HUES48 (cell line): ENCODE results near the gene MATCAP1.

Source experiments
- H3K27ac ChIP-seq: one replicate; pipeline ENCODE4 v1.7.0; 2013; ENCODE audit warnings: low read depth, low read length, inconsistent platforms
- H3K27me3 ChIP-seq: 2 replicates; pipeline ENCODE4 v1.6.1; 2013; ENCODE audit warnings: mild to moderate bottlenecking, low read length; ENCODE audit not compliant: control insufficient read depth, insufficient read depth
- H3K36me3 ChIP-seq: 2 replicates; pipeline ENCODE4 v1.6.1; 2013; ENCODE audit warnings: low read length; ENCODE audit not compliant: control insufficient read depth, insufficient read depth
- H3K4me1 ChIP-seq: 2 replicates; pipeline ENCODE4 v1.6.1; 2013; ENCODE audit warnings: mild to moderate bottlenecking, low read length; ENCODE audit not compliant: control insufficient read depth, insufficient read depth
- H3K4me3 ChIP-seq: 2 replicates; pipeline ENCODE4 v1.5.1; 2013; ENCODE audit warnings: mild to moderate bottlenecking, low read depth, low read length
- H3K9ac ChIP-seq: 2 replicates; pipeline ENCODE4 v1.6.1; 2013; ENCODE audit warnings: mild to moderate bottlenecking, low read depth, low read length, moderate library complexity
- H3K9me3 ChIP-seq: 2 replicates; pipeline ENCODE4 v1.6.1; 2013; ENCODE audit warnings: low read length; ENCODE audit not compliant: control insufficient read depth, insufficient read depth

MATCAP1 gene

GRCh38 chr16:67161595-67162058 is 22.1 kb downstream of the MATCAP1 start:
- peaks cover 99% of the 10 kb centered on the region for H3K27me3 ChIP-seq
- H3K4me3 ChIP-seq = no peak overlapping the region
- no peaks in the 10 kb centered on the region; the same call in 1 of the 2 replicates for H3K9me3 ChIP-seq
- H3K27ac ChIP-seq = no peak overlapping the region
- peaks cover 13% of the 10 kb centered on the region; the same call in 1 of the 2 replicates for H3K4me1 ChIP-seq
- no peaks in the 10 kb centered on the region for H3K36me3 ChIP-seq
- H3K9ac ChIP-seq = no peak overlapping the region

GRCh38 chr16:67158637-67159600 is 24.8 kb downstream of the MATCAP1 start:
- H3K27me3 ChIP-seq = peaks cover 99% of the 10 kb centered on the region
- no peak overlapping the region for H3K9ac ChIP-seq
- peaks cover 13% of the 10 kb centered on the region; the same call in 1 of the 2 replicates for H3K4me1 ChIP-seq
- no peaks in the 10 kb centered on the region for H3K36me3 ChIP-seq
- no peak overlapping the region for H3K27ac ChIP-seq
- no peaks in the 10 kb centered on the region; the same call in 1 of the 2 replicates for H3K9me3 ChIP-seq
- peak overlapping the region; percentile 73 for H3K4me3 ChIP-seq

- Histone ChIP-seq H3K4me3 (no peak overlapping the region), H3K27me3 (peaks cover 99% of the 10 kb centered on the region)
Observed at GRCh38 chr16:67157892-67158635, 25.7 kb downstream of the MATCAP1 start.

GRCh38 chr16:67157106-67157748 is 26.5 kb downstream of the MATCAP1 start:
- Histone ChIP-seq H3K27ac (no peak overlapping the region), H3K4me3 (no peak overlapping the region), H3K36me3 (no peaks in the 10 kb centered on the region), H3K9ac (no peak overlapping the region), H3K9me3 (no peaks in the 10 kb centered on the region; the same call in 1 of the 2 replicates), H3K4me1 (peaks cover 7% of the 10 kb centered on the region; the same call in 1 of the 2 replicates), H3K27me3 (peaks cover 99% of the 10 kb centered on the region)

More at GRCh38 chr16:67157892-67158635, 25.7 kb downstream of the MATCAP1 start:
- no peaks in the 10 kb centered on the region; the same call in 1 of the 2 replicates for H3K9me3 ChIP-seq
- H3K9ac ChIP-seq = no peak overlapping the region
- H3K4me1 ChIP-seq = peaks cover 13% of the 10 kb centered on the region; the same call in 1 of the 2 replicates
- no peak overlapping the region for H3K27ac ChIP-seq
- H3K36me3 ChIP-seq = no peaks in the 10 kb centered on the region

GRCh38 chr16:67156143-67156844 is 27.5 kb downstream of the MATCAP1 start:
- H3K4me1 ChIP-seq = peaks cover 7% of the 10 kb centered on the region; the same call in 1 of the 2 replicates
- no peak overlapping the region for H3K9ac ChIP-seq

GRCh38 chr16:67155295-67156142 is 28.2 kb downstream of the MATCAP1 start:
- peaks cover 7% of the 10 kb centered on the region; the same call in 1 of the 2 replicates for H3K4me1 ChIP-seq
- H3K9me3 ChIP-seq = no peaks in the 10 kb centered on the region; the same call in 1 of the 2 replicates
- H3K27me3 ChIP-seq = peaks cover 99% of the 10 kb centered on the region
- no peaks in the 10 kb centered on the region for H3K36me3 ChIP-seq
- no peak overlapping the region for H3K27ac ChIP-seq
- peak overlapping the region; percentile 56; the same call in 1 of the 2 replicates for H3K4me3 ChIP-seq
- no peak overlapping the region for H3K9ac ChIP-seq

More at GRCh38 chr16:67156143-67156844, 27.5 kb downstream of the MATCAP1 start:
- peaks cover 99% of the 10 kb centered on the region for H3K27me3 ChIP-seq
- H3K36me3 ChIP-seq = no peaks in the 10 kb centered on the region
- no peak overlapping the region for H3K27ac ChIP-seq
- no peaks in the 10 kb centered on the region; the same call in 1 of the 2 replicates for H3K9me3 ChIP-seq
- H3K4me3 ChIP-seq = no peak overlapping the region

GRCh38 chr16:67154578-67155294 is 29.0 kb downstream of the MATCAP1 start:
- H3K4me1 ChIP-seq = peaks cover 4% of the 10 kb centered on the region; the same call in 1 of the 2 replicates
- no peak overlapping the region for H3K9ac ChIP-seq
- H3K36me3 ChIP-seq = no peaks in the 10 kb centered on the region
- peak overlapping the region; percentile 56; the same call in 1 of the 2 replicates for H3K4me3 ChIP-seq
- peaks cover 91% of the 10 kb centered on the region for H3K27me3 ChIP-seq
- H3K9me3 ChIP-seq = no peaks in the 10 kb centered on the region; the same call in 1 of the 2 replicates
- no peak overlapping the region for H3K27ac ChIP-seq

GRCh38 chr16:67151431-67152097 is 32.2 kb downstream of the MATCAP1 start:
- no peak overlapping the region for H3K27ac ChIP-seq
- H3K4me3 ChIP-seq = peak overlapping the region; percentile 70
- peaks cover 4% of the 10 kb centered on the region; the same call in 1 of the 2 replicates for H3K4me1 ChIP-seq
- peaks cover 26% of the 10 kb centered on the region for H3K36me3 ChIP-seq
- H3K9me3 ChIP-seq = no peaks in the 10 kb centered on the region
- H3K27me3 ChIP-seq = peaks cover 64% of the 10 kb centered on the region
- H3K9ac ChIP-seq = no peak overlapping the region
